Breast epithelium (tissue), 4 donors: ENCODE data around the gene MAPK11. TPM values are rescaled to one million over a fixed set of nuclear protein-coding genes. Genes with fewer than 3 reads are reported as not detected.

Experiments used
- DNase-seq, 2 donors: peaks; one replicate each; pipeline ENCODE4 v3.0.0-alpha.2; 2019; ENCODE audit warnings: low spot score in 2 of 2
- H3K27ac ChIP-seq, 2 donors: fragments of 200-600 bp; sonication (generic) in 1 of 2; one replicate each; pipeline ENCODE4 v1.5.1; 2016 to 2019; ENCODE audit warnings: mild to moderate bottlenecking in 1 of 2
- H3K27me3 ChIP-seq, 2 donors: fragments of 200-600 bp; sonication (generic) in 1 of 2; one replicate each; pipeline versions ENCODE4 v1.5.1 to v1.6.0; 2017 to 2019; ENCODE audit warnings: control low read depth in 1 of 2, mild to moderate bottlenecking in 1 of 2
- H3K36me3 ChIP-seq: fragments of 200-600 bp; one replicate; pipeline ENCODE4 v1.5.1; 2019
- H3K4me1 ChIP-seq, 2 donors: fragments of 200-600 bp; sonication (generic); one replicate each; pipeline ENCODE4 v1.5.1; 2016 to 2019; ENCODE audit warnings: control low read depth in 1 of 2
- H3K4me3 ChIP-seq, 3 donors: fragments of 200-600 bp; sonication (generic); 1 replicate in 2 of 3; 2 replicates in 1 of 3; pipeline ENCODE4 v1.5.1; 2016 to 2019; ENCODE audit warnings: mild to moderate bottlenecking in 3 of 3, moderate library complexity in 2 of 3
- H3K9me3 ChIP-seq, 2 donors: fragments of 200-600 bp; sonication (generic) in 1 of 2; one replicate each; pipeline ENCODE4 v1.5.1; 2016 to 2019; ENCODE audit warnings: control low read depth in 1 of 2
- POLR2A ChIP-seq: fragments of 450-650 bp; IDR thresholded peaks from one replicate; pipeline ENCODE4 v1.6.1; 2016; ENCODE audit warnings: antibody characterized with exemption, mild to moderate bottlenecking, moderate library complexity
- POLR2AphosphoS5 ChIP-seq, 3 donors: sonication (generic); formaldehyde crosslinking; IDR thresholded peaks; one replicate each; pipeline ENCODE4 v1.6.1; 2017; ENCODE audit warnings: antibody characterized with exemption in 3 of 3
- intact Hi-C: fragments of 100-400 bp; cut with DNase I; formaldehyde crosslinking; loops from one replicate; pipeline ENCODE4 v1.15.1; 2023; ENCODE audit warnings: low total_unique reads
- total RNA-seq, 3 donors: library from RNA; depleted of rRNA; stranded (reverse); fragments of >200 nt; gene quantifications; one replicate each; pipeline ENCODE4 v1.1.0, GENCODE V29; 2016
- TF ChIP-seq, protein P1 (sequence below), 3 donors: fragments of 450-650 bp; IDR thresholded peaks; one replicate each; pipeline ENCODE4 v1.5.1; 2016 to 2017; ENCODE audit warnings: antibody characterized with exemption in 3 of 3, mild to moderate bottlenecking in 3 of 3, moderate library complexity in 3 of 3

The MAPK11 gene
- total RNA-seq, 3 donors from 2014 or later, result 5.7 to 16.5 (median 13.4) TPM

DNA sequence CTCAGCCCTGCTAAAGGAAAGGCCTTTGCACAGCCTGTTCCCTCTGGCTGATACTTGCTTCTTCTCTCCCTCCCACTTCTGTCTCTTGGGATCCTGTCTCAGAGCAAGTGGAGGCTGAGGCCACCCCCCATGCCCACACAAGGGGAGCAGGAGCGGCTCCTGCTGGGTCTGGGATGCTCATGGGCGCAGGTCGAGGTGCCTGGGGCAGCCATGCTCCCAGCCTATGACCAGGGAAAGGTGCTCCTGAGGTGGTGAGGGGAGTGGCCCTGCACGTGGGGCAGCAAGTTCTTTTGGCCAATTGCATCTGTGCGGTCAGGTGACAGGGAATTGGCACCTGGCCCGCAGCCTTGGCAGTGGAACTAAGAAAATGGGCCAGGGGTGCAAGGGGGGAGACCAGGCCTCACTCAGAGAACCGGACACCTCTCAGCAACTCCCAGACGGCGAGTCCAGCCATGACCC lies 1.5 kb downstream of the MAPK11 start:
- TF ChIP-seq, protein P1, sequence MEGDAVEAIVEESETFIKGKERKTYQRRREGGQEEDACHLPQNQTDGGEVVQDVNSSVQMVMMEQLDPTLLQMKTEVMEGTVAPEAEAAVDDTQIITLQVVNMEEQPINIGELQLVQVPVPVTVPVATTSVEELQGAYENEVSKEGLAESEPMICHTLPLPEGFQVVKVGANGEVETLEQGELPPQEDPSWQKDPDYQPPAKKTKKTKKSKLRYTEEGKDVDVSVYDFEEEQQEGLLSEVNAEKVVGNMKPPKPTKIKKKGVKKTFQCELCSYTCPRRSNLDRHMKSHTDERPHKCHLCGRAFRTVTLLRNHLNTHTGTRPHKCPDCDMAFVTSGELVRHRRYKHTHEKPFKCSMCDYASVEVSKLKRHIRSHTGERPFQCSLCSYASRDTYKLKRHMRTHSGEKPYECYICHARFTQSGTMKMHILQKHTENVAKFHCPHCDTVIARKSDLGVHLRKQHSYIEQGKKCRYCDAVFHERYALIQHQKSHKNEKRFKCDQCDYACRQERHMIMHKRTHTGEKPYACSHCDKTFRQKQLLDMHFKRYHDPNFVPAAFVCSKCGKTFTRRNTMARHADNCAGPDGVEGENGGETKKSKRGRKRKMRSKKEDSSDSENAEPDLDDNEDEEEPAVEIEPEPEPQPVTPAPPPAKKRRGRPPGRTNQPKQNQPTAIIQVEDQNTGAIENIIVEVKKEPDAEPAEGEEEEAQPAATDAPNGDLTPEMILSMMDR (IDR thresholded peaks at IDR 0.05), result no peak
- TF ChIP-seq POLR2AphosphoS5 (IDR thresholded peaks at IDR 0.05), result no peak
- TF ChIP-seq POLR2A, result no peak
- Histone ChIP-seq H3K4me3 (peak overlapping the region in 1 of 3 donors; percentile 76), H3K36me3 (no peaks in the 10 kb centered on the region), H3K27ac (peak overlapping the region in 1 of 2 donors; percentile 78), H3K9me3 (no peaks in the 10 kb centered on the region), H3K27me3 (no peaks in the 10 kb centered on the region), H3K4me1 (peaks cover 12 to 34% of the 10 kb centered on the region in 2 donors)
- intact Hi-C loops, result no loop called here
- DNase-seq, result no peak

DNA sequence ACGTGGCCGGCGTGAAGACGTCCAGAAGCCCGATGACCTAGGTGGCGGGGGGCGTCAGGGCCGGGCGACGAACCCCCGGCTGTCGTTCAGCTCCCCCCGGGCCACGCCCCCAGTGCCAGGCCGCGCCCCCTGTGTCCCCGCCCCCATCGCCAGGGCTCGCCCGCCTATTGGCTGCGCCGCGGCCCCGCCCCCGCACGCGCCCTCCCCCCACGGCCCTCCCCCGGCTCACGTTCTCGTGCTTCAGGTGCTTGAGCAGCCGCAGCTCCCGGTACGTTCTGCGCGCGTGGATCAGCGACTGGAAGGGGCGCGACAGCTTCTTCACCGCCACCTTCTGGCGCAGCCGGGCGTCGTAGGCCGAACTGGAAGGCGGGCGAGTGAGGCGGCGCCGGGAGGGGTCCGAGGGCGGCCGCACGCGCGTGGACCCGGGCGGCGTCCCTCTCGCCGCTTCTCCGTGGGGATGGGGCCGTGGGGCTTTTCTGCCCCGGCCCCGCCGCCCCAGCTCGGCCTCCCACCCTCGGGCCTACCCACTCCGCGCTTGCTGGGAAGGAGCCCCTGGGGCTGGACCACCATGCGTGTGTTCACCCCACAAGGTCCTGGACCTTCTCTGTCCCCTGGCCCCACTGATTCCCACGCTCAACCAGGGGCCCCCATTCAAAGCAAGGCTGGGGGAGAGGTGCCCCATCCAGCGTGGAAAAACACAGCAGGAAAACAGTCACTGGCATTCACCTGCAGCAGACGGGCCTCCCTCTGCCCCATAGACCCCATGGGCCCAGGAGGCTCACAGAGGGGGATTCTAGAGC lies 2.4 kb downstream of the MAPK11 start:
- Histone ChIP-seq H3K27ac (peak overlapping the region in 1 of 2 donors; percentile 48), H3K4me1 (peaks cover 12 to 34% of the 10 kb centered on the region in 2 donors), H3K36me3 (no peaks in the 10 kb centered on the region), H3K9me3 (no peaks in the 10 kb centered on the region), H3K4me3 (peak overlapping the region; percentile 11 to 64 (median 39)), H3K27me3 (peaks cover 0 to 3% of the 10 kb centered on the region in 2 donors)
- DNase-seq, result peak; percentile 64 to 75
- TF ChIP-seq POLR2AphosphoS5 (IDR thresholded peaks at IDR 0.05) (no peak), POLR2A (no peak)
- TF ChIP-seq, protein P1 (IDR thresholded peaks at IDR 0.05), result no peak
- intact Hi-C loops, result no loop called here

DNA sequence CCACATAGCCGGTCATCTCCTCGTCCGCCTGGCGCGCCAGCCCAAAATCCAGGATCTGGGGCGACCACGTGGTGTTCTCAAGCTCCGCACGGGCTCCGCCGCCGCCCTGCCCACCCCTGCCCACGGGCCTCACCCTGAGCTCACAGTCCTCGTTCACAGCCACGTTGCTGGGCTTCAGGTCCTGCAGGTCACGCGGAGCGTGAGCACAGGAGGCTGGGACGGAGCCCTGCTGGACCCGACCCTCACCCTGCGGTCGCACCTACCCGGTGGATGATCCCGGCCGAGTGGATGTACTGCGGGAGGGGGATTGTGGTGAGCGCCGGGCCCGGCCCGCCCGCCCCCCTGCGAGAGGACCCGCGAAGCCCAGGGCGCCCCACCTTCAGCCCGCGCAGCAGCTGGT lies 3.2 kb downstream of the MAPK11 start:
- Histone ChIP-seq H3K4me1 (peaks cover 12 to 32% of the 10 kb centered on the region in 2 donors), H3K4me3 (peak overlapping the region in 2 of 3 donors; percentile 39 to 64), H3K36me3 (no peaks in the 10 kb centered on the region), H3K9me3 (no peaks in the 10 kb centered on the region), H3K27ac (no peak overlapping the region), H3K27me3 (peaks cover 0 to 11% of the 10 kb centered on the region in 2 donors)
- intact Hi-C loops, result no loop called here
- TF ChIP-seq POLR2A, result no peak
- DNase-seq, result no peak

DNA sequence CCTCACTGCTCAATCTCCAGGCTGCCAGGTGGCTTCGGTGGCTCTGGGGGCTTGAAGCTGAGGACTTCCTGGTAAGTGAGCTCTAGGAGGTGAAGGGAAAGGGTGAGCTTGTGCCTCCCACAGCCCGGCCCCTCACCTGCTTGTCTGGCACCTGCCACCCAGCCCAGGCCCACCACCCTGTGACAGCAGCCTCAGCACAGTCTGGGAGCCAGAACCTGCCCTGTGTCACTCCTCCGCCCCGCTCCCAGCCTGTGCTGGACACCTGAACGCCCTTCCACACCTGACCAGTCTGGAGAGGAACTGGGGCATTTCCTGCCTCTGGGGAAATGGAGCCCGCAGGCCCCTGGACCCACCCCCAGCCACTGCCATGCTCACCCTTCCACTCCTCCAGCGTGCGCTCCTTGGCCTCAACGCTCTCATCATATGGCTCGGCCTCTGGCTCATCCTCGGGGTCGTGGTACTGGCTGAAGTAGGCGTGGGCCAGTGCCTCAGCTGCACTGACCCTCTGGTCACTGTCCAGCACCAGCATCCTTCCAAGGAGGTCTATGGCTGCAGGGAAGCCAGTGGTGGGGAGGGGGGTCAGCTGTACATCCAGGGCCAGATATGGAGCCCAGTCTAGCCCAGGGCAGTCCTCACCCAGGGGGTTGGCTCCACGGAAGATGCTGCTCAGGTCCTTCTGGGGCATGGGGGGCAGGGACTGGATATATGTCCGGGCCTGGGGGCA lies 5.1 kb downstream of the MAPK11 start:
- Histone ChIP-seq H3K36me3 (no peaks in the 10 kb centered on the region), H3K9me3 (no peaks in the 10 kb centered on the region), H3K27me3 (peaks cover 0 to 19% of the 10 kb centered on the region in 2 donors), H3K4me3 (no peak overlapping the region), H3K27ac (no peak overlapping the region), H3K4me1 (peaks cover 5 to 16% of the 10 kb centered on the region in 2 donors)
- no peak for DNase-seq
- TF ChIP-seq, protein P1 (IDR thresholded peaks at IDR 0.05), result no peak
- TF ChIP-seq POLR2A (no peak), POLR2AphosphoS5 (IDR thresholded peaks at IDR 0.05) (no peak)
- intact Hi-C loops, result no loop called here

DNA sequence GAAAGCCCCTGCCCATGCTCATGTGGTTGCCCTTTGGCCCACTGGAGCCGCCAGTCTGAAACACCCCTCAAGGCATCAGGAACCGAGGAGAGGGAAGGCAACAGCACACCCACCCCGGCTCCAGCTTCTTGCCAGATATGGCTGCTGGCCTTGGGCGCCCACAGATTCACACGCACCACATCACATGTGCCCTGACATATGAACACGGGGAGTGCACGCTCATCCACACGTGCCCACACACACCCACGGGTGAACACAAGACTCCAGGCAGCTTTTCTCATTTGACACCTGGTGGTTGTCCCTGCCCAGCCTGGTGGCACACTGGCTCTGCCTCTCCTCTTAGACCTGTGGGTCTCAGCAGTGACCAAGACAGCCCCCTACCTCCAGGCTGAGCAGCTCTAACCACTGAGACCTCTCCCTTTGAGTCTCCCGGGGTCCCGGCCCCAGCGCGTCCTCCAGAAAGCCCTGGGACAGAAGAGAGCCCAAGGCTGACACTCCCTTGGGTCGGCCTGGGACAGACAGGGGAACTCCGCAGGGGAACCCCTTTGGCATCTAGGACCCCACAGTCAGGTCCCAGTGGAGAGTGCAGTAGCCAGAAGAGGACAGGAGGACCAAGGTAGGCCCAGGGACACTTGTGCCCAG lies 6.0 kb downstream of the MAPK11 start:
- no peak for DNase-seq
- Histone ChIP-seq H3K36me3 (no peaks in the 10 kb centered on the region), H3K27ac (no peak overlapping the region), H3K27me3 (peaks cover 0 to 19% of the 10 kb centered on the region in 2 donors), H3K4me1 (peaks cover 5 to 13% of the 10 kb centered on the region in 2 donors), H3K9me3 (no peaks in the 10 kb centered on the region), H3K4me3 (no peak overlapping the region)
- intact Hi-C loops, result no loop called here
- TF ChIP-seq POLR2AphosphoS5 (IDR thresholded peaks at IDR 0.05), result no peak
